Hematopoietic multipotent progenitor cell treated with erythropoietin and hydrocortisone succinate and interleukin-3 and kit ligand, for 15 days (in vitro differentiated cells): ENCODE measurements around the gene TTC21A.
"Not testable (repeated sequence)": the region's sequence is repeated elsewhere in the genome, so short reads cannot be mapped to it uniquely, and the experiment has no call there.

Experiments
- DNase-seq: peaks from one replicate; pipeline ENCODE4 v3.0.0-alpha.2; 2015; ENCODE audit warnings: low spot score

The TTC21A gene

DNA sequence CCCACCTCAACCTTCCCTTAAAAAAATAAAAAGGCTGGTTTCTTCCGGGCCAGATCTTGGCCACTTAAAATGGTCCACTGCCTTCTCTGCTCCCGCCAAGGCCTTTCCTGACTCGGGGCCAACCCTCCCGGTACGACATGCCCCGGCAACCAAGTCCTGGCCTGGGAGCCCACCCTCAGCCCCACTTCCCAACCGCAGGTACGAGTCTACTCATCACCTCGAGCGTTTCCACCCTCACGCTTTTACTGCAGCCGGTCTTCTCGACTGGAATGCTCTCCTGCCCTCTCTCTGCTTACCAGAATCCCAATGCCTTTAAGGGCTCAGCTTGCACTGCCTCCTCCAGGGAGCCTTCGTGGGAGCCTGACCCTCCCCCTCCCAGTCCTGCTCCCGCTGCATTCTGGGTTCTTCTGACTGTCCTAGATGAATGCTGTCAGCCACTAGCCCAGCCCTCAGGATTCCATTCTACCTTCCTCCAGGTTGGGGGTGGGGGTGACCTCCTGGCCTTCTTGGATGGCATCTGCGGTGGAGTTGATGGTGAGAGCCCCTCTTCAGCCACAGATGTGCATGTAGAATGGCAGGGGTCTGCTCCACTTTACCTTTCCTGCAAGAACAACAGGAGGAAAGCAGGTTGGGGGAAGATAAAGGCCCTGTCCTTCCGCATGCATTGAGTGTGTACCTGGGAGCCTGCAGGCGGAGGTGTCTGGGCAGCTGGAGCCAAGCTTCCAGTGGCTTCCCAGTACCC, 47.0 kb downstream of the TTC21A start:
- no peak for DNase-seq

DNA sequence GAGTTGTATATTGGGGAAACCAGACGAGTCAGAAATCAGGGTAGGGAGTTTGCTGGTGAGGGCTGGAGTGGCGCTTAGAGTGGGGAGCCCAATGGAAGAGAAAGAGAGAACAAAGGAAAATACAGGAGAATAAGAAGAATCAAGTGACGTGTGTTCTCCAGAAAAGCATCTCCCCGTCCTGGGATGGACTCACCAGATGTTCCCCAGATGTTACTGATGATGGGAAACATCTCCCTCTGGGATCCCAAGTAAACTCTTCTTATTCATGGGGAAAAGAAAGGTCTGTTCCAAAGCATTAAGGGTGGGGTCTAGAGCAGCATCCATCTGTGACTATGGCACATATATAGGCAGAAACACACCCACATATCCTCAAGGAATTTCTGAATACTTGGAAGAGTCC, 48.9 kb downstream of the TTC21A start:
- no peak for DNase-seq

DNA sequence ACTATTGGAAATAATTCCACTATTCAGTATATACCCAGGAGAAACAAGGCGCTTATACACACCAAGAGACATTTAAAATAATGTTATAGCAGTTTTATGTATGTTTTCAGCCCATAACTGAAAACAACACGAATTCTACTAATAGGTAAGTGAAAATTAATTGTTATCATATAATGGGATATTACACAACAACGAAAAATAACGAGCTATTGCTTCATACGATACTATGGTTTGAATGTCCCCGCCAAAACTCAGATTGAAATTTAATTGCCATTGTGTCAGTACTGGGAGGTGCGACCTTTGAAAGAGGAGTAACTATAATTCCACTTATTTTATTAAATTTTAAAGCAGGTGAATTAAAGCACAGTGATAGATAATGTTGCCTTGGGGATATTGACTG, 49.9 kb downstream of the TTC21A start:
- no peak for DNase-seq

- no peak for DNase-seq
These were observed 50.8 kb downstream of the TTC21A start for GRCh38 chr3:39158148-39158715.

- no peak for DNase-seq
These were observed 56.9 kb downstream of the TTC21A start for GRCh38 chr3:39164414-39164813.

DNA sequence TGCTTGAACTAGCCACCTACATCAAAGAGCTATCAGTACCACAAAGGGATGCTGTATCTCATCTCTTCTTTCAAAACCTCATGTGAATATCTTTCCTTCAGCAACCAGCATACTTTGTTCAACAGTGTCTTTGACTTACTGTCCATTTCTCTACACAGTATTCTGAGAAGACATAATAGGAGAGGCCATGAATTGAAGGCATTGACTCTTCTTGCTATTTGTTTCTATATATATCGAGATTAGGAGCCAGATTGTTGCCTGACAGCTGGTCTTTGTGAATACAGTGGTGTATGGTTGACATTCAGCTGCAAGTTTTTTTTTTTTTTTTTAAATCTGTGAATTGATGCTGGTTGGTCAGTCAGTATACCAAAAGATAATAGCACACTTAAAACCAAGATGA, 58.0 kb downstream of the TTC21A start:
- no peak for DNase-seq

DNA sequence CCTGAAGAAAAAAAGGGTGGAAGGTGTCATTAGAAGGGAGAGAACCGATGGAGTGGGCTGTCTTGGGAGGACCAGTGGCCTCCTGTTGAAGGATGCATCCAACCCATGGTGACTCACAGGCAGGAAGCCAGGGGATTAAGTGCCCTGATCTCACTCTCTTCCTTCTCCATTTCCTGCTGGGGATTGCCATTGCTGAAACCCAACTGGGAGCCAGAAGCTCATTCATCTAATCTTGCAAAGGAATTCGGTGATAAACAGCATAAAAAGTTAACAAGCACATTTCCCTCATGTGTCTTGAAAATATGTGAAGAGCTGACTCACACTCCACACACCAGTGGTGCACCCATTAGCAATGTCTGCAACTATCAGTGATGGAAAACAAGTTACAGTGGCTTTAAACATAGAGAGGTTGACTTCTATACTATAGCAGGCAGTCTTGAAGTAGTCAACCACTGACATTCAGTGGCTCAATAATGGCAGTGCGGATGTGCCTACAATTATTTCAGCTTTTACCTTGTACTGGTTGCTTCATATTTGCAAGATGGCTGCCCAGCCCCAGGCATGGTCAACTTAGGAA, 58.7 kb downstream of the TTC21A start:
- DNase-seq = no peak

DNA sequence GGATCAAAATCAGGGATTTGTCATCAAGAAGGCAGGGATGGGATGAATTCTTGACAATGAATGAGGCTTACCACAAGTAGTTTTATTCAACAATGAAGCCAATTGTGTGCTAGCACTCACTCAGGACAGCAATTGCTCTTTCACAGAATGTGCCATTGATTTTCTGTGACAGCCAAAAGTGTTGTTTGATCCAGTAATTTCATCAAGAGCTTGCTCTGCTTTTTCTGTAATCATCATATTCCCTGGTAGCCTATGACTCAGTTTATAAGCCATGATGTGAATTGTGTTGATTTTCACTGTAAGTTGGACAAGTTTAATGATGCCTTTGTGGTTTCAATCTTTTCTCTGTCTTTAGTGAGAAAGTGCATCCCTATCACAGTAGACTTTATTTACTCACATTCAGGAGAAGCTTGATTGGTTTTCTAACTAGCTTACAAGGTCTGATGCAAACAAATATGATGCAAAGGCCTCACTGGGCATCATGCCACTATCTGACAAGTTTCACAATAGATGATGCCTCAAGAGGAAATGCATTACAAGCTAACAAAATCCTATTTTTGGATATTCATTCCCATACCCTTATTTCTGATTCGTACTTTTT, 59.6 kb downstream of the TTC21A start:
- DNase-seq = no peak

GRCh38 chr3:39168156-39168780, 60.8 kb downstream of the TTC21A start:
- DNase-seq = no peak

DNA sequence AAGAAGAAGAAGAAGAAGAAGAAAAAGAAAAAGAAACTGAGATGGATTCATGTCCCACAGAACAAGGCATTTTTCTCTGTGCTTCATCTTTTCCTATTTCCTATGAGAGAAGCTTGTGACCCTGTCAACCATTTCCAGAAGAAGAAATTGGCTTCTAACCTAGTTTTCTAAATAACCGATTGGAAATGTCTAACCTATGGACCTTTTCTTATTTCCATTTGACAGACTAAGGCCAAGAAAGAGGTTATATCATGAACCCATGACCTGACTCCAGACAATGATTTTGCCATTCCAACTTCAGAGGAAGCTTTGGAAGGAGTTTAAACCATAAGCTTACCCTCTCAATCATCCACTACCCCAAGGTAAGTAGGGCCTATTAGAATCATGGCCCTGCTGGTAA, 62.2 kb downstream of the TTC21A start:
- DNase-seq = no peak

- DNase-seq = no peak
These were observed 63.0 kb downstream of the TTC21A start for GRCh38 chr3:39170461-39170860.

DNA sequence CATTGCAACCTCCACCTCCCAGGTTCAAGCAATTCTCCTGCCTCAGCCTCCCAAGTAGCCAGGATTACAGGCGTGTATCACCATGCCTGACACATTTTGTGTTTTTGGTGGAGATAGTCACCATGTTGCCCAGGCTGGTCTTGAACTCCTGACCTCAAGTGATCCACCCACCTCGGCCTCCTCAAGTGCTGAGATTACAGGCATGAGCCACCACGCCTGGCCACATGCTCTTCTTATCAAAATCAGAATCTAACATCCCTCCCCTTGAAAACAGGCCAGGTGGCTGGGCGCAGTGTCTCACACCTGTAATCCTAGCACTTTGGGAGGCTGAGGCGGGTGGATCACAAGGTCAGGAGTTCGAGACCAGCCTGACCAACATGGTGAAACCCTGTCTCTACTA, 63.4 kb downstream of the TTC21A start:
- DNase-seq = not testable (repeated sequence)

- no peak for DNase-seq
These were observed 64.4 kb downstream of the TTC21A start for GRCh38 chr3:39171860-39172259.

DNA sequence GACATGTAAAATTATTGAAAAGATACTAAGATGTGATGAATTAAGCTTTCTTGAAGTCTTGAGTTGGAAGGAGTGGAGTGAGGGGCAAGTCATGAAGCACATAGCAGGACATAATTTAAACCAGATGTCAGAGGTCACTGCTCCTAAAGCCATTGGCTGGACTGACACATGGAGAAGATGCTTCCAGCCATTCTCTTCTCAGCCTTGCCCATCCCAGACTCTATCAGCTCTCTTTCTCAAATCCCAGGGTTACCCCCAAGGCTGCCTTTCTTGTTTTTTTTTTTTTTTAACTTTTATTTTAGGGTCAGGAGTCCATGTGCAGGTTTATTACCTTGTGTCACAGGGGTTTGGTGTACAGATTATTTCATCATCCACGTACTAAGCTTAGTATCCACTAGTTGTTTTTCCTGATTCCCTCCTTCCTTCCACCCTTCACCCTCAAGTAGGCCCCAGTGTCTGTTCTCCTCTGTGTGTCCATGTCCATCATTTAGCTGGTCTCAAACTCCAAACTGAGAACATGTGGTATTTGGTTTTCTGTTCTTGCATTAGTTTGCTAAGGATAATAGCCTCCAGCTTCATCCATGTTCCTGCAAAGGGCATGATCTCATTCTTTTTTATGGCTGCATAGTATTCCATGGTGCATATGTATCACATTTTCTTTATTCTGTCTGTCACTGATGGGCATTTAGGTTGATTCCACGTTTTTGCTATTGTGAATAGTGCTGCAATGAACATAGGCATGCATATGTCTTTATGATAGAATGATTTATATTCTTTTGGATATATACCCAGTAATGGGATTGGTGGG, 66.0 kb downstream of the TTC21A start:
- no peak for DNase-seq

- DNase-seq = no peak
These were observed 68.7 kb downstream of the TTC21A start for GRCh38 chr3:39176025-39176714.

GRCh38 chr3:39177708-39178332, 70.3 kb downstream of the TTC21A start:
- peak; percentile 74 for DNase-seq

DNA sequence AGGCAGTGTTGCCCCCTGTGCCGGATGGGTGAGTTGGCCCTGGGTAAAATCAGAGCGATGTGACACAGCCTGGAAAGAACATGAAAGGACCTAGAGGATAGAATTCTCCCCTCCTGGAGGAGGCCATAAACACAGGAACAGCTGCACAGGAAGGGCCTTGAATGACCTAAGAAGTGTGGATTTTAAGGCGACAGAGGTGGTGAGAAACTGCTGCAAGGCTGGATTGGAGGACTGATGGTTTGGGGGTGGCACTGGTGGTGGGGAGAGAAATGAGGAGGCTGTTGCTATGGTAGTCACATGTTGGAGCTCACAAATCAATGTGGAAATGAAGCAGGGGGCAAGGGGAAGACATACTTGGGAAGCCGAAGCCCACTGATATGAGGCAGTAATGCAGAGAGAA, 71.1 kb downstream of the TTC21A start:
- DNase-seq = no peak

DNA sequence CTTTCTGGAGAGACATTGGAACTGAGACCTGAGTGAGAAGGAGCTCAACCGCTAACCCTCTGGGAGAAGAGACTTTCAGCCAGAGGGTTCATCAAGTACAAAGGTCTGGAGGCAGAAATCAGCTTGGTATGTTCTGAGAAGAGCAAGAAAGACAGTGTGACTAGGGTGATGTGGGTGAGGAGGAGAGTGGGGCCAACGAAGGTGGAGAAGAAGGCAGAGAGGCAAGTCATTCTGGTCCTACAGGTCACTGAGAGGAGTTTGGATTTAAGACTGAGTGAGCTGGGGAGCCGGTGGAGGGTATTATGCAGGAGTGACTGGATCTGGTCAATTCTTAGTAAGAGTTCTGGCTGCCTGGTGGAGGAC, 72.7 kb downstream of the TTC21A start:
- no peak for DNase-seq

DNA sequence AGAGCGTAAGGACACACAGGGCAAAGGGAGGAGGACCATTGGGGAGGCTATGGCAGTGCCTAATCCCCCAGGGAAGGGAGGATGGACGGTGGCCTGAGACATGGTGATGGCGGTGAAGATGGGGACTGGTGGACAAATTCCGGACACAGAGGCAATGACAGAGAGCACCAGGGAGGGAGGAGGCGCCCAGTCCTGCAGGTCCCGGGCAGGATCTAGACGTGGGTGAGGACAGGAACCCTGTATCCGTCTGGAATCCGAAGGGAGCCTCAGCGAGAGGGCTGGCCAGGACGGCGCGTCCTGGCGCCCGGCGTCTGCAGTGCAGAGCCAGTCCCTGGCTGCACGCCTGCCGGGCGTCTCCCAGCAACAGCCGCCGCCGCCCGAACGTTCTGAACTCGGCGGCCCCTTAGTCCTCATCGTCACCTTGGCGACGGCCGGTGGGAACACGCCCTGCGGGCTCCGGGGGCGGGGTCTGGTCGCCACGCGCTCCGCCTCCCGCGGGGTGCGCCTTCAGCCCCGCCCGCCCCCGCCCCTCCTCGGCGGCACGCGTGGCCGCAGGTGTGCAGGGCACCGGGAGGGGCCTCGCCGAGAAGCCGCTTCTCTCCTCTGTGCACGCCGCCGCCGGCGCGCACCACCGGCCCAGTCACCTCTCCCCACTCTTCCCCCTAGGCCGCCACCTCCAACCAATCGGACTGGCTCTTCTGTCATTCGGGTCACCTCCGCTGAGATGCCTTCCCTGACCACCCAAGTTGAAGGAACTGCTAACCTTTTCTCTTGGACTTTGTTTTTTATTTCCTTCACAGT, 73.3 kb downstream of the TTC21A start:
- peak; percentile 93 for DNase-seq
